Small intestine (tissue), 7 donors: Measurements from ENCODE around the gene ZNF823. TPM values are rescaled to one million over a fixed set of nuclear protein-coding genes. Genes with fewer than 3 reads are reported as not detected.
"Not testable (repeated sequence)": the region's sequence is repeated elsewhere in the genome, so short reads cannot be mapped to it uniquely, and the experiment has no call there.

Experiments
- DNase-seq, 2 donors: peaks; one replicate each; pipeline versions ENCODE4 v3.0.0 to v3.0.0-alpha.2; 2013
- FAIRE-seq: peaks from 2 replicates; lab custom pipeline; 2012; peaks lifted over from hg19 to GRCh38; lab: Jason Lieb, UNC
- H3K27ac ChIP-seq, 3 donors: one replicate each; pipeline ENCODE4 v1.5.1; 2013; ENCODE audit warnings: low read length in 2 of 3, mild to moderate bottlenecking in 2 of 3, control low read depth in 1 of 3, inconsistent platforms in 1 of 3, low read depth in 1 of 3, moderate library complexity in 1 of 3
- H3K27me3 ChIP-seq, 3 donors: one replicate each; pipeline ENCODE4 v1.6.1; 2013; ENCODE audit warnings: low read length in 3 of 3, inconsistent platforms in 1 of 3; ENCODE audit not compliant: control insufficient read depth in 3 of 3, insufficient read depth in 3 of 3
- H3K36me3 ChIP-seq, 3 donors: one replicate each; pipeline ENCODE4 v1.6.1; 2013; ENCODE audit warnings: low read length in 3 of 3, inconsistent platforms in 1 of 3, low read depth in 1 of 3, mild to moderate bottlenecking in 1 of 3, moderate library complexity in 1 of 3; ENCODE audit not compliant: control insufficient read depth in 3 of 3, insufficient read depth in 2 of 3
- H3K4me1 ChIP-seq, 3 donors: one replicate each; pipeline ENCODE4 v1.6.1; 2013; ENCODE audit warnings: low read length in 2 of 3, inconsistent platforms in 1 of 3, low read depth in 1 of 3, mild to moderate bottlenecking in 1 of 3, moderate library complexity in 1 of 3; ENCODE audit not compliant: control insufficient read depth in 3 of 3, insufficient read depth in 2 of 3
- H3K4me3 ChIP-seq, 3 donors: one replicate each; pipeline ENCODE4 v1.5.1; 2013; ENCODE audit warnings: low read length in 3 of 3, control low read depth in 1 of 3, inconsistent platforms in 1 of 3, low read depth in 1 of 3, mild to moderate bottlenecking in 1 of 3, moderate library complexity in 1 of 3
- H3K9me3 ChIP-seq, 2 donors: one replicate each; pipeline ENCODE4 v1.6.1; 2013; ENCODE audit warnings: low read depth in 1 of 2, low read length in 1 of 2; ENCODE audit not compliant: control insufficient read depth in 2 of 2, insufficient read depth in 1 of 2
- WGBS, 3 donors: extraction: QIAGEN DNeasy Blood & Tissue Kit; methylation state at CpG; one replicate each; pipeline ENCODE4 v1.1.7; 2013; 5-methylcytosine and 5-hydroxymethylcytosine counted together
- polyA plus RNA-seq, 4 donors: library from polyadenylated mRNA; stranded (reverse) in 3 of 4; unstranded in 1 of 4; fragments of 200-250 nt in 3 of 4; fragments of 120-200 nt in 1 of 4; gene quantifications; one replicate each; pipeline versions ENCODE4 v1.2.1 to v1.2.3, GENCODE V29; 2013
- donor health status: healthy with polysubstance abuse.
- donor health status: control.
- donor health status: control.
- donor health status: Bipolar disorder and iron deficiency.
- donor health status: healthy.

Gene ZNF823
- polyA plus RNA-seq, 4 donors, result 3.8 to 10.1 (median 6.5) TPM

DNA sequence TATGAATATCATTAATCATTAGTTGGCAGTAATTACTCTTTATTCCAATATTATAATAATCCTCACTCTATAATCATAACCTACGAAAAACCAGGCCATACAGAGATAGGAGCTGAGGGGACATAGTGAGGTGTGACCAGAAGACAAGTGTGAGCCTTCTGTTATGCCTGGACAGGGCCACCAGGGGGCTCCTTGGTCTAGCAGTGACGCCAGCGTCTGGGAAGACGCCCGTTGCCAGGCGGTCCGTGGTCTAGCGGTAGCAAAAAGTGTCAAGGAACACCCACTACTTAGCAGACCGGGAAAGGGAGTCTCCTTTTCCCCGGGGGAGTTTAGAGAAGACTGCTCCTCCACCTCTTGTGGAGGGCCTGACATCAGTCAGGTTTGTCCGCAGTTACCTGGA, 32.8 kb upstream of the ZNF823 start:
- not testable (repeated sequence) for H3K27me3 ChIP-seq, DNase-seq, H3K4me1 ChIP-seq, H3K4me3 ChIP-seq, H3K27ac ChIP-seq, FAIRE-seq, H3K36me3 ChIP-seq
- 75 to 87% (median 84%) methylated on average over 11 of the region's 11 CpGs for WGBS, 3 donors
- peaks cover 0 to 31% of the 10 kb centered on the region in 2 donors for H3K9me3 ChIP-seq

DNA sequence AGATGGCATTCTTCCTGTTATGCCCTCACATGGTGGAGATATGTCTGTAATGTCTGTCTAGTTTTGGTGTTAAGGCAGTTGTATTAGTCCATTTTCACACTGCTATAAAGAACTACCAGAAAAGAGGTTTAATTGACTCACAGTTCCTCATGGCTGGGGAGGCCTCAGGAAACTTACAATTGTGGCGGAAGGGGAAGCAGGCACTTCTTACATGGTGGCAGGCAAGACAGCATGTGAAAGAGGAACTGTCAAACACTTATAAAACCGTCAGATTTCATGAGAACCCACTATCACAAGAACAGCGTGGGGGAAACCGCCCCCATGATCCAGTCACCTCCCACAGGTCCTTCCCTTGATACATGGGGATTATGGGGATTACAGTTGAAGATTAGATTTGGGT, 31.2 kb upstream of the ZNF823 start:
- H3K9me3 ChIP-seq, result peaks cover 0 to 22% of the 10 kb centered on the region in 2 donors
- no peak for FAIRE-seq
- WGBS, 3 donors, result 95 to 99% (median 96%) methylated on average over 4 of the region's 4 CpGs

DNA sequence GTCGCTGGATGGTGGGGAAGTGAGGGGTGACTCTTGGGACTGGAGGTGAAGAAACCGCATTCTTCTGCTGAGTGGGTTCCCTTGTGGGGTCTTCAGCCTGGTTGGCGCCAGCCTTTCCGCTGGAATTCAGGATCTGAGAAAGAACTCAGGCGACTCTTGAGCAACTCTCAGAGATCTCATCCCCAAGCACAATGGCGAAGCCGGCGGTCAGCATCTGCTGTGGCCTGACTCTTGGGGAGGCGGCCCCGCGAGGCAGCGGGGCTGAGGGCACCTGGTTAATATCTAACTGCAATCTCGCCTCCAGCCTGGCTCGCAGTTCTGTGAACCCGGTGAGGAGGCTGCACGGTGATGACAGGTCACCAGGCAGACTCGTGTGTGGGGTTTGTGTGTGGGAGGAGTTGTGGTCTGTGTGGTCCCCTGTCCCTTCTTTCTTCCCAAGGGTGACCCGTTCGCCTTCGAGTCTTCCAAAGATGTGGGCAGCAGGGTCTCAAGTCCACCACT, 28.9 kb upstream of the ZNF823 start:
- Histone ChIP-seq H3K4me3 (peak overlapping the region; percentile 53 to 72 (median 70)), H3K27ac (peak overlapping the region; percentile 79 to 92 (median 86)), H3K9me3 (peaks cover 0 to 18% of the 10 kb centered on the region in 2 donors), H3K4me1 (peaks cover 0 to 12% (median 3%) of the 10 kb centered on the region in 3 donors), H3K27me3 (no peaks in the 10 kb centered on the region), H3K36me3 (peaks cover 0 to 3% (median 0%) of the 10 kb centered on the region in 3 donors)
- 0 to 1% (median 1%) methylated on average over 20 of the region's 20 CpGs for WGBS, 3 donors
- DNase-seq, result peak; percentile 72 to 83
- FAIRE-seq, result no peak

More for the DNA sequence above, 31.2 kb upstream of the ZNF823 start:
- Histone ChIP-seq H3K36me3 (peaks cover 0 to 5% (median 0%) of the 10 kb centered on the region in 3 donors), H3K4me1 (peaks cover 0 to 12% (median 3%) of the 10 kb centered on the region in 3 donors), H3K27ac (no peak overlapping the region), H3K27me3 (no peaks in the 10 kb centered on the region), H3K4me3 (no peak overlapping the region)
- DNase-seq, result no peak

DNA sequence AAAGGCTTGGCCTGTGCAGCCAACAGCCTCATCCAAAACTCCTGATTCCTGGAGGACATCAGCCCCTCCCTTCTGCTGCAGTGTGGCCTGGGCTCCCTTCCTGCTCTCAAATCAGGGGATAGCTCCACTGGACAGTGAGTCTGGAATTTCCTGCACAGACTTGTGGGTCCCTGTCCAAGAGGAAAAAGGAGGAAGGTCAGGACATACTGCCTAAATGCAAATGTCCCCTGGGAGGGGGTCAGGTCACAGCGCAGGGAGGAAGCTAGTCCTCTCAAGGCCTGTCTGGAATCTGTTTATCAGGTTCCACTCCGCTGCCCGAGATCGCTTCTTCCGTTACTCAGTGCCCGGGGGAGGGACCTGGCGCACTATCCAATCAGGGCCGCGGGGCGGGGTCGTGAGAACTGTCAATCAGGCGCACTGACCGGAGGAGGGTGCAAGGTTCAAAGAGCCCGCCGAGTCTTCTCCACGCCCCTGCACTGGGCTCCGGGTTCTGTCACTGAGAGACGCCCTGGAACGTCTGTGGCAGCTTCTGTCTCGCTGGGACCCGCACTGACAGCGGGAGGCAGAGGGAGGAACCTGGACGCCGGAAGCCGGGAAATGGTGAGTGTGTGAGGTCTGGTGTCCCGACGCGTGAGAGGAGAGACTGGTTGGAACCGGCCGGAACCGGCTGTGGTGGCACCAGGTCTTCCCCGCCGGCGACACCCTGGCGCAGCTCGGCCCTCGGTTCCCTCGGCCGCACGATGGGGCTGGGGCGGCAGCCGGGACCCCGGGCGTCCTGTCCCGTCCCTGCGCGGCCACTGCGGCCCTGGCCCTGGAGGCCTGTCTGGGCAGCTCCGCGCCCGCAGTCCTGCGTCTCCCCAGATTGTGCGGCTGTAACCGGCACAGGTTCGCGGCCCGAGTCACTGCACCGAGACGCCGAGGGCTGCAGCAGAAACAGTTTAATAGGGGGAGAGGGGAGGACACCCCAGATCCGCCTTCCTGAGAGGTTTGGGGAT, 28.1 kb upstream of the ZNF823 start, which contains the start of gene ZNF441:
ZNF441 (plus strand) TSS at position 404 of the 995 bp plus-strand sequence; CDS start at position 598, 194 bp downstream.
- Histone ChIP-seq H3K4me3 (peak within 1 kb of the TSS; percentile 53 to 72 (median 70)), H3K9me3 (peaks cover 0 to 11% of the 10 kb centered on the region in 2 donors), H3K27me3 (no peaks in the 10 kb centered on the region), H3K4me1 (peaks cover 0 to 12% (median 3%) of the 10 kb centered on the region in 3 donors), H3K27ac (peak within 1 kb of the TSS; percentile 79 to 92 (median 86)), H3K36me3 (no peaks in the 10 kb centered on the region)
- DNase-seq (peak; percentile 98 to 99), FAIRE-seq (no peak)
- WGBS, 3 donors, result 0 to 1% (median 0%) methylated on average over 55 to 61 of the region's 61 CpGs

GRCh38 chr19:11763611-11764010, 24.9 kb upstream of the ZNF823 start:
- H3K9me3 ChIP-seq, result no peaks in the 10 kb centered on the region
- peaks cover 0 to 12% (median 3%) of the 10 kb centered on the region in 3 donors for H3K4me1 ChIP-seq
- no peak for FAIRE-seq
- WGBS, 3 donors, result 90 to 100% (median 93%) methylated on average over 1 of the region's 1 CpG
- no peak overlapping the region for H3K4me3 ChIP-seq
- DNase-seq, result no peak
- H3K36me3 ChIP-seq, result no peaks in the 10 kb centered on the region
- H3K27me3 ChIP-seq, result no peaks in the 10 kb centered on the region
- H3K27ac ChIP-seq, result no peak overlapping the region

- H3K4me1 ChIP-seq, result peaks cover 0 to 7% (median 0%) of the 10 kb centered on the region in 3 donors
- no peaks in the 10 kb centered on the region for H3K9me3 ChIP-seq
- no peaks in the 10 kb centered on the region for H3K36me3 ChIP-seq
- no peak for FAIRE-seq
- H3K4me3 ChIP-seq, result no peak overlapping the region
- no peak for DNase-seq
- H3K27ac ChIP-seq, result no peak overlapping the region
- 66 to 74% (median 70%) methylated on average over 3 of the region's 3 CpGs for WGBS, 3 donors
- H3K27me3 ChIP-seq, result no peaks in the 10 kb centered on the region
Observed at GRCh38 chr19:11763117-11763516, 24.4 kb upstream of the ZNF823 start.

GRCh38 chr19:11759805-11760204, 21.1 kb upstream of the ZNF823 start:
- Histone ChIP-seq H3K4me3 (no peak overlapping the region), H3K27ac (no peak overlapping the region), H3K9me3 (no peaks in the 10 kb centered on the region), H3K36me3 (no peaks in the 10 kb centered on the region), H3K27me3 (no peaks in the 10 kb centered on the region), H3K4me1 (no peaks in the 10 kb centered on the region)
- no peak for FAIRE-seq
- no peak for DNase-seq
- 66 to 72% (median 70%) methylated on average over 7 of the region's 7 CpGs for WGBS, 3 donors

DNA sequence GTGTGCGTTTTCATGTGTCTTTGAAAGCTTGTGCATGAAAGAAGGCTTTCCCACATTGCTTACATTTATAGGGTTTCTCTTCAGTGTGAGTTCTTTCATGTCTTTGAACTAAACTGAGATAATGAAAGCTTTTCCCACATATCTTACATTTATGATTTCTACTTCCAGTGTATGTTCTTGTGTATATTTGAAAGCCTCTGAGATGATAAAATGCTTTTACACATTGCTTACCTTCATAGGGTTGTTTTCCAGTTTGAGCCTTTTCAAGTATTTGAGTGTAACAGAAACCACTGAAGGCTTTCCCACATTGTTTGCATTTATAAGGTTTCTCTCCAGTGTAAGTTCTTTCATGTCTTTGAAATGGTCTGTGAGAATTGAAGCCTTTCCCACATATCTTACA, 18.2 kb upstream of the ZNF823 start:
- H3K9me3 ChIP-seq, result no peaks in the 10 kb centered on the region
- WGBS, 3 donors, result 79 to 86% (median 86%) methylated on average over 1 of the region's 1 CpG
- FAIRE-seq, result no peak
- H3K27me3 ChIP-seq, result no peaks in the 10 kb centered on the region
- H3K36me3 ChIP-seq, result no peaks in the 10 kb centered on the region
- DNase-seq, result no peak
- no peaks in the 10 kb centered on the region for H3K4me1 ChIP-seq
- no peak overlapping the region for H3K27ac ChIP-seq
- H3K4me3 ChIP-seq, result no peak overlapping the region
